Right lobe of liver (tissue), 6 donors: ENCODE data around the gene SYNE1. TPM values are rescaled to one million over a fixed set of nuclear protein-coding genes. Genes with fewer than 3 reads are reported as not detected.
A peak's percentile ranks its signal among the peaks of the same experiment; 100 is the strongest.

Experiments used
- ATAC-seq, 4 donors: fragments of 200-7000 bp; cut with Tn5 transposase; one replicate each; pipeline ENCODE4 v1.9.1; 2020; ENCODE audit warnings: mild to moderate bottlenecking in 4 of 4, moderate library complexity in 4 of 4
- DNase-seq, 3 donors: peaks; one replicate each; pipeline ENCODE4 v3.0.0-alpha.2; 2020
- H3K27ac ChIP-seq, 3 donors: fragments of 200-600 bp; one replicate each; pipeline ENCODE4 v1.8.0; 2022
- H3K27me3 ChIP-seq, 2 donors: fragments of 200-600 bp; one replicate each; pipeline ENCODE4 v1.8.0; 2022
- H3K36me3 ChIP-seq, 4 donors: fragments of 200-600 bp; sonication (generic) in 1 of 4; one replicate each; pipeline versions ENCODE4 v1.5.1 to v1.8.0; 2017 to 2022; ENCODE audit warnings: control low read depth in 1 of 4
- H3K4me1 ChIP-seq, 4 donors: fragments of 200-600 bp; sonication (generic) in 1 of 4; one replicate each; pipeline versions ENCODE4 v1.5.1 to v1.8.0; 2017 to 2022; ENCODE audit warnings: control low read depth in 1 of 4
- H3K4me3 ChIP-seq, 3 donors: fragments of 200-600 bp; one replicate each; pipeline ENCODE4 v1.8.0; 2022
- H3K9me3 ChIP-seq, 4 donors: fragments of 200-600 bp; sonication (generic) in 1 of 4; one replicate each; pipeline versions ENCODE4 v1.5.1 to v1.8.0; 2017 to 2022; ENCODE audit warnings: control low read depth in 1 of 4
- CTCF ChIP-seq, 4 donors: fragments of 200-600 bp in 3 of 4; fragments of 450-650 bp in 1 of 4; IDR thresholded peaks; one replicate each; pipeline versions ENCODE4 v1.5.1 to v1.8.0; 2016 to 2022; ENCODE audit warnings: antibody characterized with exemption in 4 of 4, mild to moderate bottlenecking in 2 of 4
- POLR2A ChIP-seq: fragments of 450-650 bp; IDR thresholded peaks from one replicate; pipeline ENCODE4 v1.6.1; 2017; ENCODE audit warnings: antibody characterized with exemption, mild to moderate bottlenecking
- WGBS: methylation state at CpG from one replicate; pipeline ENCODE4 v1.1.6; 2018; ENCODE audit warnings: low coverage, low lambda C conversion rate; ENCODE audit not compliant: insufficient coverage; ENCODE audit errors: missing lambda C conversion rate; 5-methylcytosine and 5-hydroxymethylcytosine counted together
- intact Hi-C, 2 donors: fragments of 100-400 bp; cut with DNase I; formaldehyde crosslinking; loops; one replicate each; pipeline versions ENCODE4 v1.11.2 to v1.14.1; 2022
- total RNA-seq, 6 experiments: library from RNA; depleted of rRNA in 2 of 6; stranded (reverse); fragments of >200 nt in 2 of 6; fragmentation: NEBNext Ultra II Directional in 3 of 6; extraction: Animal tissue kit (Norgen Biotek cat#: 25700) in 3 of 6; gene quantifications; one replicate each; pipeline versions ENCODE4 v1.1.0 to v1.2.4, GENCODE V29; 2016 to 2023
- donor health status: DM: no; HTN: yes; CAD: no.
- donor health status: DM: no; HTN: no; CAD: no.
- donor health status: DM: no; HTN: no; CAD: no.
- donor health status: DM: no; HTN: yes; CAD: no.
- donor health status: DM: no; HTN: yes; CAD: no.

The SYNE1 gene
- total RNA-seq, 6 experiments from 2014 or later: 22.8 to 43.2 (median 25.0) TPM

GRCh38 chr6:152268846-152269442 lies 368.2 kb downstream of the SYNE1 start:
- TF ChIP-seq CTCF (IDR thresholded peaks at IDR 0.05) (no peak), POLR2A (no peak)
- no peak for ATAC-seq
- intact Hi-C loops: no loop called here
- Histone ChIP-seq H3K4me3 (no peak overlapping the region), H3K4me1 (no peaks in the 10 kb centered on the region), H3K9me3 (no peaks in the 10 kb centered on the region), H3K36me3 (peaks cover 0 to 24% (median 5%) of the 10 kb centered on the region in 4 donors), H3K27me3 (no peaks in the 10 kb centered on the region), H3K27ac (no peak overlapping the region)
- no peak for DNase-seq
- WGBS: 60% methylated on average over 2 of the region's 8 CpGs

- intact Hi-C loops: no loop called here
- Histone ChIP-seq H3K9me3 (no peaks in the 10 kb centered on the region), H3K36me3 (peaks cover 0 to 19% (median 5%) of the 10 kb centered on the region in 4 donors), H3K27me3 (no peaks in the 10 kb centered on the region), H3K4me1 (no peaks in the 10 kb centered on the region), H3K27ac (no peak overlapping the region), H3K4me3 (no peak overlapping the region)
- TF ChIP-seq POLR2A (no peak), CTCF (IDR thresholded peaks at IDR 0.05) (peak in 3 of 4 donors; percentile 50 to 72 (median 61))
- DNase-seq (no peak), ATAC-seq (peak in 3 of 4 donors; percentile 22 to 41 (median 27))
- WGBS: 66% methylated on average over 9 of the region's 9 CpGs
Observed at GRCh38 chr6:152267967-152268845, 369.0 kb downstream of the SYNE1 start.

- DNase-seq (no peak), ATAC-seq (no peak)
- no peak overlapping the region for H3K27ac ChIP-seq
- peaks cover 0 to 27% (median 3%) of the 10 kb centered on the region in 4 donors for H3K36me3 ChIP-seq
- no peaks in the 10 kb centered on the region for H3K9me3 ChIP-seq
- WGBS: 50% methylated on average over 2 of the region's 2 CpGs
- TF ChIP-seq POLR2A (no peak), CTCF (IDR thresholded peaks at IDR 0.05) (no peak)
- H3K4me1 ChIP-seq: no peaks in the 10 kb centered on the region
- H3K27me3 ChIP-seq: no peaks in the 10 kb centered on the region
- intact Hi-C loops: no loop called here
- H3K4me3 ChIP-seq: no peak overlapping the region
Observed at GRCh38 chr6:152265651-152266050, 371.5 kb downstream of the SYNE1 start.

GRCh38 chr6:152263582-152263981 lies 373.6 kb downstream of the SYNE1 start:
- intact Hi-C loops: no loop called here

More at GRCh38 chr6:152263582-152263981, 373.6 kb downstream of the SYNE1 start:
- Histone ChIP-seq H3K4me3 (no peak overlapping the region), H3K9me3 (no peaks in the 10 kb centered on the region), H3K27ac (no peak overlapping the region), H3K27me3 (no peaks in the 10 kb centered on the region), H3K36me3 (peaks cover 0 to 27% (median 5%) of the 10 kb centered on the region in 4 donors), H3K4me1 (no peaks in the 10 kb centered on the region)
- DNase-seq: no peak
- TF ChIP-seq CTCF (IDR thresholded peaks at IDR 0.05): no peak
- no peak for TF ChIP-seq POLR2A
- 43% methylated on average over 1 of the region's 1 CpG for WGBS
- no peak for ATAC-seq
